ENCODE results near the gene TIMM50.
"Not testable (repeated sequence)": the region's sequence is repeated elsewhere in the genome, so short reads cannot be mapped to it uniquely, and the experiment has no call there.

The TIMM50 gene

DNA sequence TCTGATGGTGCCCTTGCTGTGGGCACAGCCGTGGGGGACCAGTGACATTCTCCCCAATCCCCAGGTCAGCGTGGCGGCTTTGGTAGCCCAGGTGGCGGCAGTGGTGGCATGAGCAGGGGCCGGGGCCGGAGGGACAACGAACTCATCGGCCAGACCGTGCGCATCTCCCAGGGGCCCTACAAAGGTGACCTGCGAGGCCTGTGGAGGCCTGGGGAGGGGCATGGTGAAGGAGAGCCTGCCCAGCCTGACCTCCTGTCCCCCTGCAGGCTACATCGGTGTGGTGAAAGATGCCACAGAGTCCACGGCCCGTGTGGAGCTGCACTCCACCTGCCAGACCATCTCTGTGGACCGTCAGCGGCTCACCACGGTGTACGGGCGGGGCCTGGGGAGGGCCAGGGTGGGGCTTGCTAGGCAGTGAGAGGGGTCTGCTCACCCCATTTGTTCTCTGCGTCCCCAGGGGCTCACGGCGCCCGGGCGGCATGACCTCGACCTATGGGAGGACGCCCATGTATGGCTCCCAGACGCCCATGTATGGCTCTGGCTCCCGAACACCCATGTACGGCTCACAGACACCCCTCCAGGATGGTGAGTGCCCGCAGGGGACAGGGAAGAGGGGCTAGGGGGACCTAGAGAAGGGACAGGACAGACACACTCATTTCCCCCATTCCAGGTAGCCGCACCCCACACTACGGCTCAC is 7.7 kb upstream of the TIMM50 start:
- DNase-seq (ENCODE audit: low read depth), result no peak
- no peak overlapping the region for H3K4me3 ChIP-seq (ENCODE audit: low read depth, low read length)
- TF ChIP-seq MYC (IDR thresholded peaks at IDR 0.05; ENCODE audit: low read depth, low read length) (no peak), CTCF (IDR thresholded peaks at IDR 0.05; ENCODE audit: low read depth, low read length) (no peak), MAX (IDR thresholded peaks at IDR 0.05; ENCODE audit: low read depth, low read length) (no peak), POLR2A (IDR thresholded peaks at IDR 0.05; ENCODE audit: extremely low read depth, insufficient read length) (no peak)

DNA sequence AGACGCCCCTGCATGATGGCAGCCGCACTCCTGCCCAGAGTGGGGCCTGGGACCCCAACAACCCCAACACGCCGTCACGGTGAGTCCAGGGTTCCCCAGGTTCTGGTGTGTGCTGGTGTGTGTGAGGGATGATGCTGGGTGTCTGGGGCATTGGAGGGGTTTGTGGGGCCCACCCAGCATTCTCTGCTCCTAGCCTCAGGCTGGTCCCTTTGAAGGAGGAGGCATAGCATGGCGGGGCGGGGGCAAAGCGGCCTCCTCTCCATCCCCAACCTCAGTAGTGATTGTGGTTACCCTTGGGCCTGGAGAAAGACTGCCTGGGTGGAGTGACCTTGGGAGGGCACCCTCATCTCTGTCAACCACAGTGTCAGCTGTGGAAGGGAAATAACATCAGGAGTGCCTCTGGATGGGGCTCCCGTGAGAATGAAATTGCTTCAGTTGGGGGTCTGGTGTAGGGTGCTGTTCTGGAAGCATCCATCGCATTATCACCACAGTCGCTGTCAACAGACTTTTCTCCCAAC is 7.1 kb upstream of the TIMM50 start:
- DNase-seq (ENCODE audit: low read depth), result no peak
- TF ChIP-seq MAX (IDR thresholded peaks at IDR 0.05; ENCODE audit: low read depth, low read length), result no peak
- TF ChIP-seq POLR2A (IDR thresholded peaks at IDR 0.05; ENCODE audit: extremely low read depth, insufficient read length), result no peak
- TF ChIP-seq CTCF (IDR thresholded peaks at IDR 0.05; ENCODE audit: low read depth, low read length), result no peak
- no peak for TF ChIP-seq MYC (IDR thresholded peaks at IDR 0.05; ENCODE audit: low read depth, low read length)
- no peak overlapping the region for H3K4me3 ChIP-seq (ENCODE audit: low read depth, low read length)

- DNase-seq (ENCODE audit: low read depth), result peak; percentile 50
- TF ChIP-seq CTCF (IDR thresholded peaks at IDR 0.05; ENCODE audit: low read depth, low read length) (peak; percentile 67), MYC (IDR thresholded peaks at IDR 0.05; ENCODE audit: low read depth, low read length) (no peak)
- H3K4me3 ChIP-seq (ENCODE audit: low read depth, low read length), result no peak overlapping the region
These were observed 6.5 kb upstream of the TIMM50 start for GRCh38 chr19:39474139-39474620.

GRCh38 chr19:39475748-39476147 is 4.9 kb upstream of the TIMM50 start:
- TF ChIP-seq CTCF (IDR thresholded peaks at IDR 0.05; ENCODE audit: low read depth, low read length) (no peak), MYC (IDR thresholded peaks at IDR 0.05; ENCODE audit: low read depth, low read length) (no peak), POLR2A (IDR thresholded peaks at IDR 0.05; ENCODE audit: extremely low read depth, insufficient read length) (no peak), MAX (IDR thresholded peaks at IDR 0.05; ENCODE audit: low read depth, low read length) (no peak)
- no peak for DNase-seq (ENCODE audit: low read depth)
- no peak overlapping the region for H3K4me3 ChIP-seq (ENCODE audit: low read depth, low read length)

GRCh38 chr19:39479319-39479801 is 1.3 kb upstream of the TIMM50 start:
- DNase-seq (ENCODE audit: low read depth); H3K4me3 ChIP-seq (ENCODE audit: low read depth, low read length): not testable (repeated sequence)

DNA sequence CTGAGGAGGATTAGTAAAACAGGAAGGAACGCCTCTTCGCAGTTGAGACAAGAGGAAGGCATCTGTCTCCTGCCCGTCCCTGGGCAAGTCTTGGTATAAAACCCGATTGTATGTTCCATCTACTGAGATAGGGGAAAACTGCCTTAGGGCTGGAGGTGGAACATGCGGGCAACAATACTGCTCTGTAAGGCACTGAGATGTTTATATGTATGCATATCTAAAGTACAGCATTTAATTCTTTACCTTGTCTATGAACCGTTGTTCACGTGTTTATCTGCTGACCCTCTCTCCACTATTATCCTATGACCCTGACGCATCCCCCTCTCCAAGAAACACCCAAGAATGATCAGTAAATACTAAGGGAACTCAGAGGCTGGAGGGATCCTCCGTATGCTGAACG is 722 bp upstream of the TIMM50 start:
- no peak for DNase-seq (ENCODE audit: low read depth)

More for the DNA sequence above, 722 bp upstream of the TIMM50 start:
- TF ChIP-seq CTCF (IDR thresholded peaks at IDR 0.05; ENCODE audit: low read depth, low read length), result no peak
- TF ChIP-seq POLR2A (IDR thresholded peaks at IDR 0.05; ENCODE audit: extremely low read depth, insufficient read length), result no peak
- no peak for TF ChIP-seq MYC (IDR thresholded peaks at IDR 0.05; ENCODE audit: low read depth, low read length)
- TF ChIP-seq MAX (IDR thresholded peaks at IDR 0.05; ENCODE audit: low read depth, low read length), result no peak
- H3K4me3 ChIP-seq (ENCODE audit: low read depth, low read length), result no peak overlapping the region
